HUES48 (cell line): ENCODE results near the gene HOXC12.
A peak's percentile ranks its signal among the peaks of the same experiment; 100 is the strongest.

Source experiments
- H3K27ac ChIP-seq: one replicate; pipeline ENCODE4 v1.7.0; 2013; ENCODE audit warnings: low read depth, low read length, inconsistent platforms
- H3K27me3 ChIP-seq: 2 replicates; pipeline ENCODE4 v1.6.1; 2013; ENCODE audit warnings: mild to moderate bottlenecking, low read length; ENCODE audit not compliant: control insufficient read depth, insufficient read depth
- H3K36me3 ChIP-seq: 2 replicates; pipeline ENCODE4 v1.6.1; 2013; ENCODE audit warnings: low read length; ENCODE audit not compliant: control insufficient read depth, insufficient read depth
- H3K4me1 ChIP-seq: 2 replicates; pipeline ENCODE4 v1.6.1; 2013; ENCODE audit warnings: mild to moderate bottlenecking, low read length; ENCODE audit not compliant: control insufficient read depth, insufficient read depth
- H3K4me3 ChIP-seq: 2 replicates; pipeline ENCODE4 v1.5.1; 2013; ENCODE audit warnings: mild to moderate bottlenecking, low read depth, low read length
- H3K9ac ChIP-seq: 2 replicates; pipeline ENCODE4 v1.6.1; 2013; ENCODE audit warnings: mild to moderate bottlenecking, low read depth, low read length, moderate library complexity
- H3K9me3 ChIP-seq: 2 replicates; pipeline ENCODE4 v1.6.1; 2013; ENCODE audit warnings: low read length; ENCODE audit not compliant: control insufficient read depth, insufficient read depth

The HOXC12 gene

DNA sequence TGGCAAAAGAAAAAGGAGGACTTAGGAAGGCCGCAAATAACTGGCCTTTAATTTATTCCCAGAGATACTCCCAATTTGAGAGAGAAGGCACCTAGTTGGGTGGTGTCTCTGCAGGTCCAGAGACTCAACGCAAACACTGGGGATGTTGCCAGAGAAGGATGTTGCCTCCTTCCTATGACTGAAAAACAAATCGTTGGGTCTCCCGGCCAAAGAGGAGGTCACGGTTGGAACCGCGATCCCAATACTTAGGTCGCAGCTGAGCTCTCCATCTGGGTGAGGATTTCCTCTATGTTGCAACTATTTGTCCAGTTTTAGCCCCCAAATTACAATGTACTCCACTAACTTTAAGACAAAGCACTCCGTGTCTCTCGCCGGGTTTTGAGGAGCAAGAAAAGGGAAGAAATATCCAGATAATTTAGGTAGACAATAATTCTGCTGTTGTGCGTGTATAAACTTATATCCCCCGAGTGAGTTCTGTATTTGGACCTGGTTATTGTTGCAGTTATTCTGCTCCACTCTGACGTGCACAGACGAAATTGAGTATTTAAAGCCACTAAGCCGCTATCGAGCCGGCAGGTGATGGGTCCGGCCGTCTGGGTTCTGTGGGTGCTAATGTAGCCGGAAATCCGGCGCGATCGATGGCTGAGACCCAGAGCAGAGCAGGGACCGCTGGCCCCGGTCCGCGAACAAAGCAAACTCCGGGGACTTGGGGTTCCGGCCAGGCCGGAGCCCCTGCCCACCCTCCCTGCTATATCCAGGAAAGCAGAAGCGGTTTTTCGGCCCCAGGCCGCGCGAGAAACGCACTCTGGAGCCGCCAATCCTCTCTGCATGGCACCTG lies 5.7 kb downstream of the HOXC12 start:
- H3K9ac ChIP-seq = no peak overlapping the region
- no peaks in the 10 kb centered on the region for H3K4me1 ChIP-seq
- no peak overlapping the region for H3K27ac ChIP-seq
- no peak overlapping the region for H3K4me3 ChIP-seq
- H3K27me3 ChIP-seq = peaks cover 100% of the 10 kb centered on the region
- H3K36me3 ChIP-seq = no peaks in the 10 kb centered on the region
- no peaks in the 10 kb centered on the region for H3K9me3 ChIP-seq

DNA sequence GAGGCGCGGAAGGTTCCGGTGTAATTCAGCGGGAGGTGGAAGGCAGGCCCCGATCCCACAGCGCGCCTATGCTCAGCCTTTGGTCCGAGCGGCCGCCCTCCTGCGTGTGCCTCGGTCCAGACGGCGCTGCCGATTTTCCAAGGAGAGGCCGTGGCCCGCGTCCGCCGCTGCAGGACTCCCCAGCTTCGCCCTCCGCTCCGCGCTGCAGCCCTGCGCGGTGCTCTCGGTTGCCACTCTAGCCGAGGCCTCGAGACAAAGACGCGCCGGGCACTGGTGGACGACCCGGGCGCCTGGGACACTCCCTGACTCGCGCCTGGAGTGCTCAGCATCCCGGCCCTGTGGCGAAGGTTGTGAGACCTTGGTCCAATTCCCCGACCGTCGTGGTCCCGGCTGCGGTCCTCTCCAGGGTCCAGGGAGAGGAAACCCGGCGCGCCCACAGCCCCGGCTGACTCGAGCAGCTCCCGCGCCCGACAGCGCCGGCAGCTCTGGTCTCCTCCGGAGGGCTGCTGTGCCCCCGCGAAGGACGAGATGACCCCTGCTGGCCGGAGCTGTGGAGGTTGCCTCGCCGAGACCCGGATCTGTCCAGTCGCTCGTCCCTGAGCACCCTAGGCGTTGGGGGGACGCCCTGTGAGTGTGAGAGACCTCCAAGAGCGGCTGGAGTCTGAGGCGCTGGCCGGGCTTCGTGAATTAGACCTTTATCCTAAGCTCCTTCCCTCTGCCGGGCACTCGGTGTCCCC lies 6.5 kb downstream of the HOXC12 start:
- H3K36me3 ChIP-seq = no peaks in the 10 kb centered on the region
- no peaks in the 10 kb centered on the region for H3K9me3 ChIP-seq
- no peaks in the 10 kb centered on the region for H3K4me1 ChIP-seq
- H3K9ac ChIP-seq = no peak overlapping the region
- H3K27ac ChIP-seq = no peak overlapping the region
- peaks cover 100% of the 10 kb centered on the region for H3K27me3 ChIP-seq
- H3K4me3 ChIP-seq = no peak overlapping the region

DNA sequence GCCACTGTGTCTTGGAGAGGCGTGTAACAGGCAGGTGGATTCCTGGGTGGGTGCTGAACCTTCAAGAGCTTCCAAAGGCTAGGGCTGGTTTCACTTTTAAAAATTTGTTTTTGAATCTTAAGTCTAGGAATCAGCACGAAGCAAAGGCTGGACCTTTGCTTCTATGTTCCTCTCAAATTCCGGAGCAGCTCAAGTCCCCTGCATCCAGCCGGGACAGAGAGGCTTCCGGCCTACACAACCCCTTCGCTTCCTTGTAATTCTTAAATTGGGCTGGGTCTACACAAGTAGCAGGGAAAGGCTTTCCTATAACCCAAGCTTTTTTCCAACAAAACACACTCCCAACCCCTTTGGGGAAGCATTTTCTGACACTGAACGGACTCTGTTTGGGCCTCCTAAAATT lies 8.3 kb downstream of the HOXC12 start:
- Histone ChIP-seq H3K27ac (no peak overlapping the region), H3K36me3 (no peaks in the 10 kb centered on the region), H3K9ac (no peak overlapping the region), H3K4me1 (no peaks in the 10 kb centered on the region), H3K27me3 (peaks cover 100% of the 10 kb centered on the region), H3K4me3 (no peak overlapping the region), H3K9me3 (no peaks in the 10 kb centered on the region)

DNA sequence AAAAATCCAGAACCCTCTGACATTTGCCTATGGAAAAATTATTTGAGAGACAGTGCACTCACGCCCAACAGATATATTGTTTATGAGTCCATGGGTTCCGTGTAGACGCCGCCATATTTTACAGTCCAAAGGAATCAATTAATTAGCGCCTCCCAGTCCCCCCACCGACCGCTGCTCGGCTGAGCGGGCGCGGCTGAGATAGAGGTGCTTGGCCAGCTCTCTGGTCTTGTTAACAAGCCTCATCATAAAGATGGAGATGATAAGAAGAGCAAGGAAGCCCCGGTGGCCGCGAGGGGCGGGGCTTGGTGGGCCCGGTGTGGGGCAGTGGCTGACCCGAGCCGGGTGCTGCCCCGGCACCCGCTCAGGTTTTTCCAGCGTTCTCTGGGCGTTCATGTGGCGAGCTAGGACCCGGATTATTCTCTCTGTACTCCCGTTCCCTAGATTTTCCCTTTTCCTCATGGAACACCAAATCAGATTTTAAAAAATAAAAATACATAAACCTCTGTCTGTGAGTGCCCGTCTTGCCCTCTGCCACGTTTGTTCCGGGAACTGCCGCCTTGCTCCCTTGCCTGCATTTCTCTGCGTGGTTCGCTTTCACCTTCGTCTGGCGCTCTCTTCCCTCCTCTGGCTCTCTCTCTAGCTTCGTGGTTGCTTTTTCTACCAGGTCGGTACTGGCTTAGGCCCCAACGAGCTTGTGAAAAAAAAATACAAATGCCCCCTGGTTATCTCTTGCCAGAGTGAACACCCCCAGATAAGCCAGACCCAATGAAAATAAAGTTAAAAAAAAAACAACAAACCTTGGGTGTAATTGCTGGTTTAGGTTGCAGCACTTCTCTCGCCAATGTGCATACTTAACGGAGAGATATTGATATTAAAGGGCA lies 9.0 kb downstream of the HOXC12 start:
- Histone ChIP-seq H3K27me3 (peaks cover 100% of the 10 kb centered on the region), H3K36me3 (no peaks in the 10 kb centered on the region), H3K4me3 (no peak overlapping the region), H3K27ac (no peak overlapping the region), H3K4me1 (no peaks in the 10 kb centered on the region), H3K9me3 (no peaks in the 10 kb centered on the region), H3K9ac (no peak overlapping the region)

DNA sequence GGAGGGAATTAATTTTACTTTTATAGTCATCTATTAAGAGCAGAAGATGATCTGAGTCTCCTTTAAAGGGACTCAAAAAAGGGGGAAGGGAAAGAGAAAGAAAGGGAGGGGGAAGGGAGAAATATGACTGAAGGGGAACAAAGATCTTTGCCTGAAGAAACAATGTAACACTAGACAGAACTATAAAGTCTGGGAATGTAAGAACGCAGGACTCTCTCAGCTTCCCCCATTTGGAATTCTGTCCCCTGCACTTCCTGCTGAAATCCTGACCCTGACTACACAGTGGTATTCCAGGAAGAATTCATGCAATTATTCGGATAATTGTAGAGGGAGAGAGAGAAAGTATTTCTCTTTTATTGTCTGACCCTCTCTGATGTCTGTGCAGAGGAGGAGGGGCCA lies 9.6 kb downstream of the HOXC12 start:
- Histone ChIP-seq H3K36me3 (no peaks in the 10 kb centered on the region), H3K4me1 (no peaks in the 10 kb centered on the region), H3K4me3 (no peak overlapping the region), H3K9ac (no peak overlapping the region), H3K27me3 (peaks cover 100% of the 10 kb centered on the region), H3K9me3 (no peaks in the 10 kb centered on the region), H3K27ac (no peak overlapping the region)

DNA sequence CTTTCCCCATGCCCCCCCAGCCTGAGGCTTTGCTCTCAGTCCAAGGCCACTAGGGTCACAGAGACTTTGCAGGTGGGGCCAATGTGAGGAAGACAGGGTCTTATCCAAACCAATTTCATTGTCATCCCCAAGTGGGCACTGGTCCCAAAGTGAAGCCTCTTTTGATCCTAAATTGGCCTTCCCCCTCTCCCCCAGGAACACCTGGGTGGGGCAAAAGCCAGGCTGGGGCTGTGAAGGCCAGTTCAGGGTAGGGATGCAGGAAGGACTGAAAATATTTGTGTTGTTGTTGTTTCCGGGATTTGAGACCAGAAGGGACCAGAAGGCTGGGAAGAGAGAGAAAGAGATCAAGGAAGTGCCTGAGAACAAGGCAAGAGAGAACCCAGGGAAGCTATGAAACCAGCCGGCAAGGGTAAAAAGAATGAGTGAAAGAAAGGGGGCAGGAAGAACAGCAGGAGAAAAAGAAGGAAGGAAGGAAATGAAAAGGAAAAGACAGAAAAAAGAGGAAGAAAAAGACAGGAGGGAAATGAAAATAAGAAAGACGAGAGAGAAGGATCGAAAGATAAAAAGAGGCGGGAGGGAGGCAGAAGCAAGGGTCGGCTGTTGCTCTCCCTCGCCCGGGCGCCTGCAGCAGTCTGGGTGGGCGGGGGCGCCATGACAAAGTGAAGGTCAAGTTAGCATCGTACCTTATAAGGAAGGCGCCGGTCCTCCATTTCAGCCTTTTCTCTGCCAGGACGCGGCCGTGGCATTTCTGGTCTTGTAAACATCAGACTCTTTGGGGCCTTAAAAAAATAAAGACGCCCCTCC lies 10.8 kb downstream of the HOXC12 start:
- H3K4me3 ChIP-seq = peak overlapping the region; percentile 29; the same call in 1 of the 2 replicates
- peaks cover 100% of the 10 kb centered on the region for H3K27me3 ChIP-seq

DNA sequence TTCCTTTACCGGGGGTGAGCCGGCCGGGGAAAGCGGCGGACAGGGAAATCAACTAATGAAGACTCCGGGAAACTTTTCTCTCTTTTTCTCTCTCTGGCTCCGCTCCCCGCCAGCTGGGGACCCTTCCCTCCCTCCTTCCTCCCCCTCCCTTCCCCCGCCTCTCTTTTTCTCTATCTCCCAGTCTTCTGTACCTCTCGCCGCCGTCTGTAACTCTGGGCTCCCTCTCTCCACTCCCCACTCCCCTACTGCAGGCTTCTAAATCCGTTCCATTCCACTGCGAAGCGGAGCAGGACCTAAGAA lies 11.3 kb downstream of the HOXC12 start:
- Histone ChIP-seq H3K9me3 (no peaks in the 10 kb centered on the region), H3K4me1 (no peaks in the 10 kb centered on the region), H3K36me3 (no peaks in the 10 kb centered on the region), H3K27ac (no peak overlapping the region), H3K9ac (no peak overlapping the region), H3K4me3 (peak overlapping the region; percentile 29; the same call in 1 of the 2 replicates), H3K27me3 (peaks cover 100% of the 10 kb centered on the region)

More for the DNA sequence above, 10.8 kb downstream of the HOXC12 start:
- H3K9ac ChIP-seq = no peak overlapping the region
- H3K9me3 ChIP-seq = no peaks in the 10 kb centered on the region
- no peak overlapping the region for H3K27ac ChIP-seq
- no peaks in the 10 kb centered on the region for H3K36me3 ChIP-seq
- H3K4me1 ChIP-seq = no peaks in the 10 kb centered on the region

DNA sequence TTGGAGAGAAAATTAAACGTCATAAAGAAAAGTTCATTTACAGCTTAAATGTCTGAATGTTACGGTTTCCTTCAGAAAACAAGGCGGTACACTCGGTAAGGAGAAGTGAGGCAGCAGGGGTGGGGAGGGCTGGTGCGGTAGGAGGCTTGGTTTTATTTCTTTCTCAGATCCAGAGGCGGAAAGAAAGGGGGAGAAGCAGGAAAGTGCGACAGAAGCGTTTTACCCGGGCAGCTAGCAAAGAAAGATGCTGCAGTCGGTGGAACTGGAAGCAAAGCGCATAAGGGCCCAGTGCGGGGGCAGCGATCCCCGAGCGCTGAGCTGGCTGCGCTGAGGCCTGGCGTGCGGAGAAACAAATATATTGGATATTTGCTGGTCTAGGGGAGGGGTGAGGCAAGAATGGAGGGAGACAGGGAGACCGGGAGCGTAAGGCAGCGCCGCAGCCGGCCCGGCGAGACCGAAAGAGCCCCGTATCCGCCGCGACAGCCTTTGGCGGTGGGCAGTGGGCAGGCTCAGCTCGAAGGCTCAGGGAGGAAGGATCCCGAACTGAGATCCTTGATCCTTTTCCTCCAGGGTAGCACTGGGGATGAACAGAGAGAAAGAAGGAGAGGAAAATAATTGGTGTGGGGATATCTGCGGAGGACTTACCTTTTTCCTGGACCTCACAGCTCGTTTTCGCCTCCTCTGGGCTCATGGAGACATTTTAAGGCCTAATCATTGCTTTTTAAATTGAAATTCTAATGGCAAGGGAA lies 11.9 kb downstream of the HOXC12 start:
- Histone ChIP-seq H3K36me3 (no peaks in the 10 kb centered on the region), H3K4me3 (no peak overlapping the region), H3K4me1 (no peaks in the 10 kb centered on the region), H3K27ac (no peak overlapping the region), H3K9ac (no peak overlapping the region), H3K27me3 (peaks cover 100% of the 10 kb centered on the region), H3K9me3 (no peaks in the 10 kb centered on the region)

DNA sequence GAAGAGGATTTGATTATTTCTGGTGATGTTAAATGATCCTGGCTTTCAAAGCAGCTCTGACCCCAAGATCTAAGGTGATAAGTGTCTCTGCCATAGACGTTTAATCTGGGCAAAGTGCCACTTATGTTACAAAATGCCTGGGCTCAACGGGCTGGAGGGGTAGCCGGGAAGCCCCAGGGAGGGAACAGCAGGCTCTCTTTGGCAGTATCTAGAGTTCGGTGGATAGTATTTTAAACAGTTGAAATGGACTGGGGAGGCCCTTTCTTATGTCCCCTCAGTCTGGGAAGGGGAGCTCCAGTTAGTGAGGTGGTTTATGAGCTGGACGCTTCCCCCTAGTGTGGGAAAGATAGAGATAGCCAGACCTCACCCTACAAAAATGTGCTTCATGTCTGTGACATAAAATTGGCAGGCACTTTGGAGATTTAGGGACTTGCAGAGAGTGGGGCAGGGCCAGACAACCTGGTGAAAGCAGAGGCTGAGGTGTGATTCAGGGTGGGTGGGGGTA lies 12.8 kb downstream of the HOXC12 start:
- Histone ChIP-seq H3K9ac (no peak overlapping the region), H3K4me3 (no peak overlapping the region), H3K9me3 (no peaks in the 10 kb centered on the region), H3K4me1 (no peaks in the 10 kb centered on the region), H3K27ac (no peak overlapping the region), H3K36me3 (no peaks in the 10 kb centered on the region), H3K27me3 (peaks cover 100% of the 10 kb centered on the region)
